Measurements from ENCODE around the gene WDR77.

WDR77 gene

GRCh38 chr1:111448918-111449702 lies at the start of gene WDR77, which contains the start of gene ATP5PB:
Gene WDR77 (minus strand): TSS chr1:111449256. CDS start chr1:111449169, 87 bp downstream.
Gene ATP5PB (plus strand): TSS chr1:111449464. CDS start chr1:111449542, 78 bp downstream.
- peak; percentile 100 for DNase-seq

- no peak for DNase-seq
These were observed 48.5 kb upstream of the WDR77 start for GRCh38 chr1:111497592-111497991.

DNA sequence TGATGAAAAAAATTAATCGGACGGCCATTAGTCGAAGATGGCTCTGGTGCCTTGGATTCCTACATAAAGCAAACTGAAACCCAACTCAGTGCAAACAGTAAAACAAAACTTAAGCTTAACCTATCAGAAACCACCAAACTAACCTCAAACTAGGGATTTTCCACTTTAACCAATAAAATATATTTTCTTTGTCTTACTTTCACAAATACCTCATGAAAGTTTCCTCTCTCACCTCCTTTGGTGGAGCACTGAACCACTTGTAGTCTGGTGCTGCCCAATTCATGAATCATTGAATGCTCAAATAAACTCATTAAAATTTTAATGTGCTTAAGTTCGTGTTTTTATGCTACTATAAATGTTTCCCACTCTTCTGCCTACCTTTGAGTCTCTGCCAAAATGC lies 47.3 kb upstream of the WDR77 start:
- DNase-seq = no peak

GRCh38 chr1:111491070-111491469 lies 42.0 kb upstream of the WDR77 start:
- no peak for DNase-seq

GRCh38 chr1:111490220-111490619 lies 41.2 kb upstream of the WDR77 start:
- no peak for DNase-seq

GRCh38 chr1:111489604-111490003 lies 40.5 kb upstream of the WDR77 start:
- no peak for DNase-seq

DNA sequence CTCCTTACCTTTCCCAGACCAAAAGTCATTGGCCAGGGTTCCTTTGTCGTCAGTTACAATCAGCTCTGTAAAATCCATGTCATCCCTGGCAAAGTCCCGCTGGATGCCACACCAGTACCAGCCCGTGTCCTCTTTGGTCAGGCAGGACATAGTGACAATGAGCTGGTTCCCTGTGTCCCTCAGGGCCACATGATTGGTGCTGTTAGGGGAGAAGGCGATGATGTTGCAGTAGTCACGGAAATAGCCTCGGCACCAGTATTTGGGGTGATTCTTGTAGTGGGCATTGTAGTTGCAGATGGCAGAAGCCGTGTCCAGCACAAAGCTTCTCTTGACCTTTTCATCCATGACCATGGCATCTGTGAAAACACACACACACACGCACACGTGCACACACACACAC lies 39.6 kb upstream of the WDR77 start:
- DNase-seq = no peak

DNA sequence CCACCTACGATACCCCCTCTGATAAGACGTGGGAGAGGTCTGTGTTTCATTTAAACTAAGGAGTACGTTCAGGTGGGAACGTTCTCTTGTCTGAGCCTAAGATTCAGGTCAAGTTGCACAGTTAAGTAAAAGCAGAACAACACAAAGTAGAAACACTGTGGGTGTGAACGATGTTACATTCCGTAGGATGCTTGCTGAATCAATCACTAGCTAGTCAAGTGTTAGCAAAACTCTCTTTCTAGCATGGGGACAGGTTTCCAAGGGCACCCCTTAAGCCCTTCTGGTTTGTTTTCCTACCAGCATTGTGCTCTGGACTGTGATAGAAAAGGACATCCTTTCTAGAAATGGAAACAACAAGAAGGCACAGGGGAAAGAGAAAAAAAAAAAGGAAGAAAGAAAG lies 38.1 kb upstream of the WDR77 start:
- DNase-seq = no peak

- DNase-seq = no peak
These were observed 37.4 kb upstream of the WDR77 start for GRCh38 chr1:111486431-111486830.

GRCh38 chr1:111484391-111485026 lies 35.5 kb upstream of the WDR77 start:
- DNase-seq = no peak

- no peak for DNase-seq
These were observed 34.8 kb upstream of the WDR77 start for GRCh38 chr1:111483876-111484275.

- DNase-seq = no peak
These were observed 34.1 kb upstream of the WDR77 start for GRCh38 chr1:111483166-111483565.

GRCh38 chr1:111481387-111482221 lies 32.5 kb upstream of the WDR77 start:
- DNase-seq = peak; percentile 79

- DNase-seq = no peak
These were observed 31.6 kb upstream of the WDR77 start for GRCh38 chr1:111480674-111481073.

GRCh38 chr1:111476761-111477309 lies 27.8 kb upstream of the WDR77 start:
- peak; percentile 24 for DNase-seq

DNA sequence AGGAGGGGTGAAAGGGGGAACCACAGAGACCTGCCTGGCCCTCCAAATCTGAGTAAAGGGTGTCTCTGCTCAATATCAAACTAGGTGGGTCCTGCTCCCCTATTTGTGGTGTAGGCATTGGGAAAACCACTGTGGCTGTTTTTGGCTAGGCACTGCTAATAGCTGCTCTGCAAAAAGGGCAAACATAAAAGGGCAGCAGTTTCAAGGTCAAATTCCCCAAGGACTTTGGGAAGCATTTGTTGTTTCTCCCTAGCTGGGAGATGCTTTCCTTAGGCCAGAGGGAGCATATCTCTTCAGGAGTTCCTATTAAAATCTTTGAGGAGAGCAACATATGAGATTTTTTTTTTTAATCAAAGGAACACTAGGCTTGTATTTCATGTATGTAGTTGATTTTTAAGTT lies 27.2 kb upstream of the WDR77 start:
- no peak for DNase-seq

- no peak for DNase-seq
These were observed 26.6 kb upstream of the WDR77 start for GRCh38 chr1:111475701-111476100.

- no peak for DNase-seq
These were observed 25.5 kb upstream of the WDR77 start for GRCh38 chr1:111474521-111474920.

DNA sequence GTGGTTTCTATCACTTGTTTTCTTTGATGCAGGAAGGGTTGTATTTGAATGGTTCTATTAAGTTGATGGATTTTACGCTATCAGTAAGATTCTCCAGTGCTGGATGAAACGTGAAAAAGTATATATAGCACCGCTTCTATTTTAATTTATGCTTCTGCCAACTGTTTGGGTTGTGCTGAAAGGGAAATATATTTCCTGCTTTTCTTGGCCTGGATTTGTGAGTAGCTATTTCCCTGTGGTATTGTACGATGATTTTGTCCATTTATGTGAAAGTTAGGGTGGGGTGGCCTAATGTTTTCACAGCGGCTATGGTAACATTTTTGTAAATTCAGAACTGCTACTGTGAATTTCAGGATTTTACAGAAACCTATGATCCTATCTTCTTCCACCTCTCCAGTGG lies 25.1 kb upstream of the WDR77 start:
- no peak for DNase-seq

GRCh38 chr1:111471538-111471937 lies 22.5 kb upstream of the WDR77 start:
- no peak for DNase-seq

DNA sequence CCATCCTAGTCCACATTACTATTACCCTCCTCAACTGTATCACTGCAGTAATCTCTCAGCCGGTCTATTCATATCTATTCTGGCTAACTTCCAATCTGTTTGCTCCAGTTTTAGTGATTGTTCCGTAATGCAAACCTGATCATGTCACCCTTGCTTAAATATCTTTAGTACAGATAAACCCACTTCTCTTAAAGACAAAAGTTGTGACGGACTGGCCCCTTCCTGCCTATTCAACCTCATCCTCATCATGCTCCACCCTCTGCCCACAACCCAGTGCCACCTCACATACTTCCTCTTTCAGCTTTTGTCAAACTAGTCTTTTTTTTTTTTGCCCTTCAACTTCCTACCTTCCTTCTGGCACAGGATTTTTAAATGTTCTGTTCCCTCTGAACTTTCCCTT lies 22.0 kb upstream of the WDR77 start:
- peak; percentile 65 for DNase-seq

DNA sequence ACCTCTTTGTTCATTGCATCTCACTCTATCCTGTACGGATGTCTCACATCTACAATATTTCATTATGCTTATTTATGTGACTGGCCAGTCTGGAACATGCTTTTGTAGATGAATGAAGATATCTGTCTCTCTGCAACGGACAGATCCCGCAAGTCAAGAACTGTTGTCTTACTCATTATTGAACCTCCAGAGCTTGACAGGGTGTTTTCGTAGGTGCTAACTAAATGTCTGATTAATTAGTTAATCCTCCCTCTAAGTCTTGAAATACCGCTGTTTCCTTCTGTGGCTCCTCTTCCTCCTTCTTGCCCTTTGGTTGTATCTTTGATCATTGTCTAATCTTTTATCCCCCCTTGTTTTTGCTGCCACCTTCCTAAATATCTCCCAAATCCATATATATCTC lies 21.5 kb upstream of the WDR77 start:
- no peak for DNase-seq

DNA sequence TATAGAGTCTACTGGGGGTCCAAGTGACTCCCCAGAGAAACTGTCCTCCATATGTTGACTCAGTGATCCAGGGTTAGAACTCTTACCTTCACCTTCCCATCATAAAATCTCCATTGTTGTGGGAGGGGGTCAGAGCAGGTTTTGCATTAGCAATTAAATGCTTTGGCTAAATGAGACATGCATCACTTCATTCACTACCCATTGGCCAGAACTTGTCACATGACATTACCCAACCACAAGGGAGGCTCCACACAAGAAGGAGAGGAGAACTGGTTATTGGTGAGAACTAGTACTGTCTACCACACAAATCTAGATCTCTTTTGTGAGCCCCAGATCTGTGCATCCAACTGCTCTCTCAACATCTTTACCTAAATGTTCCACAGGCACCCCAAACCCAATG lies 20.5 kb upstream of the WDR77 start:
- no peak for DNase-seq

Data from hematopoietic multipotent progenitor cell treated with erythropoietin and hydrocortisone succinate and interleukin-3 and kit ligand, for 8 days (in vitro differentiated cells).